ENCODE measurements around the gene SCO1. TPM values are rescaled to one million over a fixed set of nuclear protein-coding genes. Genes with fewer than 3 reads are reported as not detected.

The SCO1 gene
- total RNA-seq, 1 donor from 2014 or later: 32.9 TPM

- DNase-seq (ENCODE audit: low read depth): no peak
Measured at GRCh38 chr17:10666906-10667305, 30.4 kb downstream of the SCO1 start.

GRCh38 chr17:10664571-10664970 is 32.8 kb downstream of the SCO1 start:
- Histone ChIP-seq H3K27me3 (ENCODE audit: control insufficient read depth, insufficient read depth, low read length) (no peaks in the 10 kb centered on the region), H3K4me3 (ENCODE audit: low read depth, low read length) (no peak overlapping the region), H3K36me3 (ENCODE audit: control insufficient read depth, insufficient read depth, low read length) (no peaks in the 10 kb centered on the region)
- no peak for TF ChIP-seq CTCF (IDR thresholded peaks at IDR 0.05; ENCODE audit: insufficient read depth, low read length, poor library complexity, severe bottlenecking)
- DNase-seq (ENCODE audit: low read depth): no peak

More at GRCh38 chr17:10666906-10667305, 30.4 kb downstream of the SCO1 start:
- no peak for TF ChIP-seq CTCF (IDR thresholded peaks at IDR 0.05; ENCODE audit: insufficient read depth, low read length, poor library complexity, severe bottlenecking)
- no peak overlapping the region for H3K4me3 ChIP-seq (ENCODE audit: low read depth, low read length)
- H3K27me3 ChIP-seq (ENCODE audit: control insufficient read depth, insufficient read depth, low read length): no peaks in the 10 kb centered on the region
- no peaks in the 10 kb centered on the region for H3K36me3 ChIP-seq (ENCODE audit: control insufficient read depth, insufficient read depth, low read length)

GRCh38 chr17:10663231-10663630 is 34.1 kb downstream of the SCO1 start:
- no peak for TF ChIP-seq CTCF (IDR thresholded peaks at IDR 0.05; ENCODE audit: insufficient read depth, low read length, poor library complexity, severe bottlenecking)
- no peak overlapping the region for H3K4me3 ChIP-seq (ENCODE audit: low read depth, low read length)
- no peaks in the 10 kb centered on the region for H3K36me3 ChIP-seq (ENCODE audit: control insufficient read depth, insufficient read depth, low read length)
- no peak for DNase-seq (ENCODE audit: low read depth)
- no peaks in the 10 kb centered on the region for H3K27me3 ChIP-seq (ENCODE audit: control insufficient read depth, insufficient read depth, low read length)

GRCh38 chr17:10661437-10661836 is 35.9 kb downstream of the SCO1 start:
- no peaks in the 10 kb centered on the region for H3K27me3 ChIP-seq (ENCODE audit: control insufficient read depth, insufficient read depth, low read length)
- no peak for TF ChIP-seq CTCF (IDR thresholded peaks at IDR 0.05; ENCODE audit: insufficient read depth, low read length, poor library complexity, severe bottlenecking)
- no peak overlapping the region for H3K4me3 ChIP-seq (ENCODE audit: low read depth, low read length)
- no peak for DNase-seq (ENCODE audit: low read depth)
- no peaks in the 10 kb centered on the region for H3K36me3 ChIP-seq (ENCODE audit: control insufficient read depth, insufficient read depth, low read length)

GRCh38 chr17:10657879-10658278 is 39.5 kb downstream of the SCO1 start:
- TF ChIP-seq CTCF (IDR thresholded peaks at IDR 0.05; ENCODE audit: insufficient read depth, low read length, poor library complexity, severe bottlenecking): no peak
- Histone ChIP-seq H3K4me3 (ENCODE audit: low read depth, low read length) (no peak overlapping the region), H3K36me3 (ENCODE audit: control insufficient read depth, insufficient read depth, low read length) (no peaks in the 10 kb centered on the region), H3K27me3 (ENCODE audit: control insufficient read depth, insufficient read depth, low read length) (no peaks in the 10 kb centered on the region)
- DNase-seq (ENCODE audit: low read depth): no peak

GRCh38 chr17:10657148-10657547 is 40.2 kb downstream of the SCO1 start, which contains the start of gene MYH3:
Gene MYH3, minus strand, starts transcription at chr17:10657309. Its CDS starts 2,245 bp downstream, at chr17:10655064.
- TF ChIP-seq CTCF (IDR thresholded peaks at IDR 0.05; ENCODE audit: insufficient read depth, low read length, poor library complexity, severe bottlenecking): no peak
- Histone ChIP-seq H3K27me3 (ENCODE audit: control insufficient read depth, insufficient read depth, low read length) (no peaks in the 10 kb centered on the region), H3K36me3 (ENCODE audit: control insufficient read depth, insufficient read depth, low read length) (no peaks in the 10 kb centered on the region), H3K4me3 (ENCODE audit: low read depth, low read length) (no peak within 1 kb of the TSS)
- DNase-seq (ENCODE audit: low read depth): no peak

Data from kidney epithelial cell (primary cell).